ENCODE measurements around the gene UXS1. TPM values are rescaled to one million over a fixed set of nuclear protein-coding genes. Genes with fewer than 3 reads are reported as not detected.

UXS1 gene
- total and polyA plus RNA-seq, 2 of the 8 experiments (the other 6 are each of a cell fraction or from before 2014, with no cell fraction given): 44.5 to 63.4 TPM

DNA sequence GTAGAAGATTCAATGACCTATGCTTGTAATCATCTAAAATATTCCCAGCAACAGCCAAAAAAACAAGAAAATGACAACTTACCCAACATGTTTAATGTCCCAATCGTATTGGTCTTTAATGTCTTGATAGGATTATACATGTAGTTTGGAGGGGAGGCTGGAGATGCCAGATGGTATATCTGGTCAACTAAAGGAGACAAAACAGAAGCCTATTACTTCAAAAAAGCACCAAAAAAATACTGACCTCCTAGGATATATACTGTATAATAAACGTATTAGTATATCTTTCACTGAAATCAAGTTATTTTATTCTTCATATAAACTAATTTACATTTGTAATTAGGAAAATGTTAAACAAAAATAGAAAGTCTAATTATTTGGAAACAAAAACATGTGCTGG, 64.5 kb downstream of the UXS1 start:
- Histone ChIP-seq H3K9me3 (ENCODE audit: insufficient read depth in 2 of 2, low read depth in 1 of 2, low read length in 1 of 2) (no peaks in the 10 kb centered on the region), H3K27ac (ENCODE audit: low read depth, low read length) (no peak overlapping the region), H4K5ac (ENCODE audit: insufficient read length, low read depth, low read length) (no peak overlapping the region), H4K20me1 (replicated peaks in 1 of 2; ENCODE audit: control insufficient read depth in 1 of 2, insufficient read depth in 2 of 2, low read length in 2 of 2) (peaks cover 0 to 2% of the 10 kb centered on the region in 2 experiments), H3K79me1 (ENCODE audit: low read depth, low read length) (peaks cover 9% of the 10 kb centered on the region), H3K36me3 (ENCODE audit: control insufficient read depth in 2 of 4, insufficient read depth in 4 of 4, low read length in 3 of 4) (peaks cover 0 to 14% (median 9%) of the 10 kb centered on the region in 4 experiments; a peak in 6 of 8 replicates), H3K9ac (replicated peaks in 1 of 4; ENCODE audit: extremely low read depth in 1 of 4, low read depth in 3 of 4, low read length in 3 of 4) (no peak overlapping the region), H3K23ac (ENCODE audit: insufficient read length) (no peak overlapping the region), H4K91ac (replicated peaks; ENCODE audit: insufficient read length, low read length) (no peak overlapping the region), H2BK15ac (ENCODE audit: low read length) (no peak overlapping the region), H4K8ac (ENCODE audit: extremely low read depth, insufficient read depth, low read length) (no peak overlapping the region), H2AFZ (ENCODE audit: low read length) (no peak overlapping the region), H3K4me3 (ENCODE audit: extremely low read depth in 1 of 4, insufficient read depth in 2 of 4, low read depth in 3 of 4, low read length in 4 of 4) (no peak overlapping the region), H3K4me2 (ENCODE audit: insufficient read depth in 1 of 2, low read depth in 2 of 2, low read length in 2 of 2) (peak overlapping the region in 1 of 2 experiments; percentile 98; a peak in 1 of 4 replicates), H2BK120ac (replicated peaks; ENCODE audit: low read depth, low read length) (no peak overlapping the region), H3K79me2 (ENCODE audit: control insufficient read depth in 1 of 2, insufficient read depth in 2 of 2, low read length in 2 of 2) (peaks cover 3 to 23% of the 10 kb centered on the region in 2 experiments; a peak in 3 of 4 replicates), H2AK5ac (ENCODE audit: low read depth, low read length) (no peak overlapping the region), H3K23me2 (ENCODE audit: low read depth, low read length) (no peaks in the 10 kb centered on the region), H3K4ac (replicated peaks; ENCODE audit: insufficient read length, low read depth, low read length) (no peak overlapping the region), H3K27me3 (replicated peaks in 1 of 4; ENCODE audit: control insufficient read depth in 3 of 4, extremely low read depth in 1 of 4, insufficient read depth in 3 of 4, low read length in 3 of 4) (no peaks in the 10 kb centered on the region), H3K18ac (ENCODE audit: extremely low read depth, low read length) (no peak overlapping the region), H3K56ac (replicated peaks; ENCODE audit: insufficient read length, low read depth, low read length) (no peak overlapping the region), H2BK5ac (ENCODE audit: low read depth, low read length) (no peak overlapping the region), H2BK12ac (ENCODE audit: low read depth, low read length) (no peak overlapping the region), H3K14ac (ENCODE audit: insufficient read length) (no peak overlapping the region), H2BK20ac (ENCODE audit: low read length) (no peak overlapping the region), H3K4me1 (replicated peaks in 1 of 4; ENCODE audit: control insufficient read depth in 3 of 4, insufficient read depth in 4 of 4, low read length in 3 of 4) (peaks cover 2 to 7% (median 6%) of the 10 kb centered on the region in 4 experiments)
- TF ChIP-seq TCF12 (IDR thresholded peaks at IDR 0.05; ENCODE audit: low read depth, low read length) (no peak), SP2 (IDR thresholded peaks at IDR 0.05; ENCODE audit: low read length) (no peak), ASH2L (IDR thresholded peaks at IDR 0.05; ENCODE audit: low read length) (no peak), SIX5 (IDR thresholded peaks at IDR 0.05; ENCODE audit: low read depth, low read length) (no peak), POU5F1 (IDR thresholded peaks at IDR 0.05; ENCODE audit: low read depth, low read length) (no peak), MAFK (IDR thresholded peaks at IDR 0.05; ENCODE audit: low read depth, low read length) (no peak), JUN (IDR thresholded peaks at IDR 0.05; ENCODE audit: low read depth, low read length) (no peak), TBP (IDR thresholded peaks at IDR 0.05; ENCODE audit: low read depth, low read length) (no peak), SP4 (IDR thresholded peaks at IDR 0.05; ENCODE audit: low read length) (no peak)
- TF ChIP-seq, protein P1, sequence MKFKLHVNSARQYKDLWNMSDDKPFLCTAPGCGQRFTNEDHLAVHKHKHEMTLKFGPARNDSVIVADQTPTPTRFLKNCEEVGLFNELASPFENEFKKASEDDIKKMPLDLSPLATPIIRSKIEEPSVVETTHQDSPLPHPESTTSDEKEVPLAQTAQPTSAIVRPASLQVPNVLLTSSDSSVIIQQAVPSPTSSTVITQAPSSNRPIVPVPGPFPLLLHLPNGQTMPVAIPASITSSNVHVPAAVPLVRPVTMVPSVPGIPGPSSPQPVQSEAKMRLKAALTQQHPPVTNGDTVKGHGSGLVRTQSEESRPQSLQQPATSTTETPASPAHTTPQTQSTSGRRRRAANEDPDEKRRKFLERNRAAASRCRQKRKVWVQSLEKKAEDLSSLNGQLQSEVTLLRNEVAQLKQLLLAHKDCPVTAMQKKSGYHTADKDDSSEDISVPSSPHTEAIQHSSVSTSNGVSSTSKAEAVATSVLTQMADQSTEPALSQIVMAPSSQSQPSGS (IDR thresholded peaks at IDR 0.05; ENCODE audit: low read length): no peak
- TF ChIP-seq, protein P2, sequence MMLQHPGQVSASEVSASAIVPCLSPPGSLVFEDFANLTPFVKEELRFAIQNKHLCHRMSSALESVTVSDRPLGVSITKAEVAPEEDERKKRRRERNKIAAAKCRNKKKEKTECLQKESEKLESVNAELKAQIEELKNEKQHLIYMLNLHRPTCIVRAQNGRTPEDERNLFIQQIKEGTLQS (IDR thresholded peaks at IDR 0.05; ENCODE audit: insufficient read depth, low read depth, low read length): no peak
- POLR2A ChIA-PET (ENCODE audit: partially characterized antibody): interaction anchor here (1.6 kb wide), 1 partner anchor 143 kb away, joined by 5 read pairs; no protein-coding TSS in a partner anchor
- DNase-seq (ENCODE audit: low read depth in 1 of 2, low spot score in 2 of 2) (no peak), FAIRE-seq (no peak)
- CTCF ChIA-PET (ENCODE audit: partially characterized antibody): no interaction called here
- 94% methylated on average over 2 of the region's 2 CpGs; no CpG with 5 or more reads in 1 of the 2 experiments for WGBS, 2 experiments (ENCODE audit: extremely low coverage in 1 of 2, insufficient coverage in 1 of 2, insufficient read length in 1 of 2, insufficient replicate concordance in 2 of 2, low coverage in 1 of 2, low lambda C conversion rate in 2 of 2, missing lambda C conversion rate in 1 of 2)

All from H1 (cell line).